ENCODE measurements around the gene GRIN2C. TPM values are rescaled to one million over a fixed set of nuclear protein-coding genes. Genes with fewer than 3 reads are reported as not detected.

The GRIN2C gene
- total and polyA plus RNA-seq, 2 donors (not counting 1 experiment from before 2014, with no cell fraction given) = 0.03 TPM; not detected in 1

DNA sequence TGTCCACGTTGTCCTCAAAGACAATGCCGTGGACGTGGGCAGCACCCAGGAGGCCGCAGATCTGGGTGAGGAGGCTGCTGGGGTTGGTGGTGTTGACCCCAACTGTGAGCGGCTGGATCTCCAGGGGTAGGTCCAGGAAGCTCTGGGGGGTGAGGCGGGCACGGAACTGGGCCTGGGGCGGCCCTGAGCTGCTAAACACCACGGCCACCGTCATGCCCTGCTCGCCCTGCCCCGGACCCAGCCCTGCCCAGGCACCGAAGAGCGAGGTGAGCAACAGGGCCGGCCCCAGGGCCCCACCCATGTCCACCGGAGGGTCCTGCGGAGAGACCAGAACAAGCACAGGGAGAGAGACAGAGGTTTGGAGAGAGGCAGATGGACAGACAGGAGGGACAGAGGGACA is 4.9 kb downstream of the GRIN2C start:
- Histone ChIP-seq H3K4me1 (ENCODE audit: control insufficient read depth in 2 of 2, insufficient read depth in 2 of 2, low read length in 2 of 2) (peaks cover 11 to 22% of the 10 kb centered on the region in 2 donors), H4K20me1 (ENCODE audit: control insufficient read depth, insufficient read depth, low read length, poor library complexity, severe bottlenecking) (no peaks in the 10 kb centered on the region), H3K27me3 (replicated peaks in 1 of 4; ENCODE audit: control extremely low read depth in 1 of 4, control insufficient read depth in 3 of 4, insufficient read depth in 4 of 4, low read length in 3 of 4) (peaks cover 0 to 80% (median 37%) of the 10 kb centered on the region in 4 experiments), H2AFZ (ENCODE audit: insufficient read depth, low read depth, low read length, poor library complexity, severe bottlenecking) (no peak overlapping the region), H3K9ac (ENCODE audit: low read length) (no peak overlapping the region), H3K79me2 (ENCODE audit: control insufficient read depth, insufficient read depth, low read length) (no peaks in the 10 kb centered on the region), H3K4me2 (replicated peaks; ENCODE audit: low read depth, low read length, poor library complexity, severe bottlenecking) (no peak overlapping the region), H3K9me3 (ENCODE audit: control extremely low read depth in 1 of 3, control insufficient read depth in 2 of 3, insufficient read depth in 1 of 3, low read length in 2 of 3) (peaks cover 0 to 14% (median 0%) of the 10 kb centered on the region in 3 donors), H3K36me3 (replicated peaks in 1 of 2; ENCODE audit: control extremely low read depth in 1 of 2, control insufficient read depth in 1 of 2, extremely low read depth in 1 of 2, insufficient read depth in 2 of 2, low read length in 1 of 2) (no peaks in the 10 kb centered on the region), H3K27ac (ENCODE audit: low read length in 2 of 2) (no peak overlapping the region), H3K4me3 (ENCODE audit: control extremely low read depth in 1 of 5, extremely low read depth in 1 of 5, insufficient read depth in 1 of 5, low read depth in 2 of 5, low read length in 4 of 5) (no peak overlapping the region)
- DNase-seq = no peak
- TF ChIP-seq EZH2 (IDR thresholded peaks at IDR 0.05; ENCODE audit: borderline replicate concordance, insufficient read depth, low read depth, low read length, poor library complexity, severe bottlenecking) = no peak
- TF ChIP-seq CTCF (IDR thresholded peaks at IDR 0.05) = no peak
- no peaks in the 10 kb centered on the region for H3K9me3 Mint-ChIP-seq (ENCODE audit: insufficient read depth)
- no peak overlapping the region for H3K27ac Mint-ChIP-seq
- ChIA-PET POLR2A (no interaction called here), CTCF (interaction anchor here (1.2 kb wide), 1 partner anchor 11 kb away, joined by 3 read pairs; no protein-coding TSS in a partner anchor)
- intact Hi-C loops (cut with micrococcal nuclease) = no loop called here
- peaks cover 11% of the 10 kb centered on the region for H3K4me1 Mint-ChIP-seq
- ATAC-seq (ENCODE audit: low read depth) = no peak
- H3K27me3 Mint-ChIP-seq = peaks cover 73% of the 10 kb centered on the region
- no peak overlapping the region for H3K4me3 Mint-ChIP-seq
- WGBS (ENCODE audit: insufficient coverage) = 86% methylated on average over 15 of the region's 17 CpGs

DNA sequence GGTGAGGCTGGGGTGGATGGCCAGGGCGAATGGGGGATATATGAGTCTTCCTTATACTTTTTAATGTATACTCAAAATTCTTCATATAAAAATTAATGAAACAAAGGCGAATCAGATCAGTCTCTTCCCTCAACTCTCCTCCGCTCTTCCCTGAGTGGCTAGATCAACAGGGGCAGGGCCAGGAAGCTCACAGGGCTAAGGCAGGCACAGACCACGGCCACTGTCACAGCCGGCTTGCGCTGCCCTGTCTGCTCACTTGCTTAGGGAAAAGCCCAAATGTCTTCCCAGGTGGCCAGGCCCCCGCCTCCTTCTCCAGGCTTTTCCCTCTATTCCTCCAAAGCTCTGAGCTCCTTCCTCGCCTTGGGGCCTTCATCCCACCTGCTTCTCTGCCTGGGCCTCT is 6.0 kb downstream of the GRIN2C start:
- 84% methylated on average over 7 of the region's 8 CpGs for WGBS (ENCODE audit: insufficient coverage)
- POLR2A ChIA-PET = no interaction called here
- H3K27me3 ChIP-seq (replicated peaks in 1 of 4; ENCODE audit: control extremely low read depth in 1 of 4, control insufficient read depth in 3 of 4, insufficient read depth in 4 of 4, low read length in 3 of 4) = peaks cover 0 to 72% (median 29%) of the 10 kb centered on the region in 4 experiments

More for the DNA sequence above, 6.0 kb downstream of the GRIN2C start:
- Histone ChIP-seq H4K20me1 (ENCODE audit: control insufficient read depth, insufficient read depth, low read length, poor library complexity, severe bottlenecking) (no peaks in the 10 kb centered on the region), H3K27ac (ENCODE audit: low read length in 2 of 2) (no peak overlapping the region), H3K4me1 (ENCODE audit: control insufficient read depth in 2 of 2, insufficient read depth in 2 of 2, low read length in 2 of 2) (peaks cover 6 to 16% of the 10 kb centered on the region in 2 donors), H2AFZ (ENCODE audit: insufficient read depth, low read depth, low read length, poor library complexity, severe bottlenecking) (no peak overlapping the region), H3K36me3 (replicated peaks in 1 of 2; ENCODE audit: control extremely low read depth in 1 of 2, control insufficient read depth in 1 of 2, extremely low read depth in 1 of 2, insufficient read depth in 2 of 2, low read length in 1 of 2) (no peaks in the 10 kb centered on the region), H3K4me3 (ENCODE audit: control extremely low read depth in 1 of 5, extremely low read depth in 1 of 5, insufficient read depth in 1 of 5, low read depth in 2 of 5, low read length in 4 of 5) (no peak overlapping the region), H3K79me2 (ENCODE audit: control insufficient read depth, insufficient read depth, low read length) (no peaks in the 10 kb centered on the region), H3K4me2 (replicated peaks; ENCODE audit: low read depth, low read length, poor library complexity, severe bottlenecking) (no peak overlapping the region), H3K9me3 (ENCODE audit: control extremely low read depth in 1 of 3, control insufficient read depth in 2 of 3, insufficient read depth in 1 of 3, low read length in 2 of 3) (peaks cover 0 to 8% (median 0%) of the 10 kb centered on the region in 3 donors), H3K9ac (ENCODE audit: low read length) (no peak overlapping the region)
- H3K4me3 Mint-ChIP-seq = no peak overlapping the region
- intact Hi-C loops (cut with micrococcal nuclease) = no loop called here
- ATAC-seq (ENCODE audit: low read depth) (no peak), DNase-seq (no peak)
- H3K27me3 Mint-ChIP-seq = peaks cover 69% of the 10 kb centered on the region
- CTCF ChIA-PET = interaction anchor here (1.1 kb wide), 1 partner anchor 13 kb away, joined by 3 read pairs; no protein-coding TSS in a partner anchor
- H3K4me1 Mint-ChIP-seq = peaks cover 6% of the 10 kb centered on the region
- TF ChIP-seq EZH2 (IDR thresholded peaks at IDR 0.05; ENCODE audit: borderline replicate concordance, insufficient read depth, low read depth, low read length, poor library complexity, severe bottlenecking) (no peak), CTCF (IDR thresholded peaks at IDR 0.05) (no peak)
- no peaks in the 10 kb centered on the region for H3K9me3 Mint-ChIP-seq (ENCODE audit: insufficient read depth)
- H3K27ac Mint-ChIP-seq = no peak overlapping the region
